ENCODE data around the gene PIP4K2A.
"Not testable (repeated sequence)": the region's sequence is repeated elsewhere in the genome, so short reads cannot be mapped to it uniquely, and the experiment has no call there.

PIP4K2A gene

GRCh38 chr10:22527520-22527919 is 186.9 kb downstream of the PIP4K2A start:
- no peak overlapping the region for H3K9ac ChIP-seq (ENCODE audit: low read depth, low read length, poor library complexity)
- H3K9me3 ChIP-seq (replicated peaks in 1 of 2; ENCODE audit: control insufficient read depth in 2 of 2, insufficient read depth in 1 of 2, low read depth in 1 of 2, low read length in 2 of 2): peaks cover 0 to 7% of the 10 kb centered on the region in 2 donors
- no peaks in the 10 kb centered on the region for H3K79me1 ChIP-seq (ENCODE audit: low read depth, low read length)
- DNase-seq (ENCODE audit: low spot score): no peak
- H3K18ac ChIP-seq (ENCODE audit: low read length): no peak overlapping the region
- no peak overlapping the region for H4K91ac ChIP-seq (ENCODE audit: low read depth, low read length, poor library complexity)
- H3K14ac ChIP-seq (ENCODE audit: low read length): no peak overlapping the region
- no peak overlapping the region for H3K4me3 ChIP-seq (ENCODE audit: low read length in 2 of 2)
- no peaks in the 10 kb centered on the region for H3K27me3 ChIP-seq (ENCODE audit: control insufficient read depth in 3 of 3, insufficient read depth in 3 of 3, low read depth in 1 of 3, low read length in 3 of 3)
- no peak overlapping the region for H3K27ac ChIP-seq (replicated peaks; ENCODE audit: low read length)
- H2AFZ ChIP-seq (ENCODE audit: low read length): no peak overlapping the region
- H2BK120ac ChIP-seq (ENCODE audit: low read depth, low read length): no peak overlapping the region
- no peak overlapping the region for H3K4me2 ChIP-seq (ENCODE audit: insufficient read depth, low read length, poor library complexity, severe bottlenecking)
- H3K4ac ChIP-seq (ENCODE audit: low read length): no peak overlapping the region
- no peak overlapping the region for H3K23ac ChIP-seq (ENCODE audit: low read depth, low read length, poor library complexity)
- H3K4me1 ChIP-seq (ENCODE audit: control insufficient read depth in 2 of 2, insufficient read depth in 1 of 2, low read depth in 1 of 2, low read length in 2 of 2): no peaks in the 10 kb centered on the region
- H3K36me3 ChIP-seq (replicated peaks in 1 of 2; ENCODE audit: control insufficient read depth in 2 of 2, insufficient read depth in 2 of 2, low read length in 2 of 2): no peaks in the 10 kb centered on the region
- no CpG with 5 or more reads among the region's 2 CpGs for WGBS, 2 donors (ENCODE audit: extremely low coverage in 2 of 2, insufficient read length in 2 of 2, insufficient replicate concordance in 1 of 2)
- H2AK5ac ChIP-seq (ENCODE audit: low read depth, low read length): no peak overlapping the region
- H2BK15ac ChIP-seq (ENCODE audit: low read length): no peak overlapping the region
- H4K8ac ChIP-seq (ENCODE audit: low read depth, low read length): no peak overlapping the region
- no peak overlapping the region for H2BK12ac ChIP-seq (ENCODE audit: low read length)
- no peak overlapping the region for H2BK5ac ChIP-seq (ENCODE audit: low read length)

GRCh38 chr10:22524333-22524732 is 190.0 kb downstream of the PIP4K2A start:
- H3K79me1 ChIP-seq (ENCODE audit: low read depth, low read length); H3K4ac ChIP-seq (ENCODE audit: low read length); H2BK15ac ChIP-seq (ENCODE audit: low read length); H3K9me3 ChIP-seq (replicated peaks in 1 of 2; ENCODE audit: control insufficient read depth in 2 of 2, insufficient read depth in 1 of 2, low read depth in 1 of 2, low read length in 2 of 2); H3K14ac ChIP-seq (ENCODE audit: low read length); H4K8ac ChIP-seq (ENCODE audit: low read depth, low read length); H2AK5ac ChIP-seq (ENCODE audit: low read depth, low read length); H2BK5ac ChIP-seq (ENCODE audit: low read length); H2BK120ac ChIP-seq (ENCODE audit: low read depth, low read length); H3K4me1 ChIP-seq (ENCODE audit: control insufficient read depth in 2 of 2, insufficient read depth in 1 of 2, low read depth in 1 of 2, low read length in 2 of 2); DNase-seq (ENCODE audit: low spot score); H3K23ac ChIP-seq (ENCODE audit: low read depth, low read length, poor library complexity); H3K18ac ChIP-seq (ENCODE audit: low read length); H4K91ac ChIP-seq (ENCODE audit: low read depth, low read length, poor library complexity); H2AFZ ChIP-seq (ENCODE audit: low read length); H3K4me2 ChIP-seq (ENCODE audit: insufficient read depth, low read length, poor library complexity, severe bottlenecking); H2BK12ac ChIP-seq (ENCODE audit: low read length); H3K36me3 ChIP-seq (replicated peaks in 1 of 2; ENCODE audit: control insufficient read depth in 2 of 2, insufficient read depth in 2 of 2, low read length in 2 of 2); H3K9ac ChIP-seq (ENCODE audit: low read depth, low read length, poor library complexity); H3K27me3 ChIP-seq (ENCODE audit: control insufficient read depth in 3 of 3, insufficient read depth in 3 of 3, low read depth in 1 of 3, low read length in 3 of 3); H3K4me3 ChIP-seq (ENCODE audit: low read length in 2 of 2); H3K27ac ChIP-seq (replicated peaks; ENCODE audit: low read length): not testable (repeated sequence)

GRCh38 chr10:22520645-22521044 is 193.7 kb downstream of the PIP4K2A start:
- not testable (repeated sequence) for H4K8ac ChIP-seq (ENCODE audit: low read depth, low read length); H2BK5ac ChIP-seq (ENCODE audit: low read length); DNase-seq (ENCODE audit: low spot score); H3K36me3 ChIP-seq (replicated peaks in 1 of 2; ENCODE audit: control insufficient read depth in 2 of 2, insufficient read depth in 2 of 2, low read length in 2 of 2); H3K27ac ChIP-seq (replicated peaks; ENCODE audit: low read length); H2BK120ac ChIP-seq (ENCODE audit: low read depth, low read length); H3K79me1 ChIP-seq (ENCODE audit: low read depth, low read length); H3K4me3 ChIP-seq (ENCODE audit: low read length in 2 of 2); H2AFZ ChIP-seq (ENCODE audit: low read length); H4K91ac ChIP-seq (ENCODE audit: low read depth, low read length, poor library complexity); H2BK15ac ChIP-seq (ENCODE audit: low read length); H3K14ac ChIP-seq (ENCODE audit: low read length); H3K9ac ChIP-seq (ENCODE audit: low read depth, low read length, poor library complexity); H3K4me1 ChIP-seq (ENCODE audit: control insufficient read depth in 2 of 2, insufficient read depth in 1 of 2, low read depth in 1 of 2, low read length in 2 of 2); H3K9me3 ChIP-seq (replicated peaks in 1 of 2; ENCODE audit: control insufficient read depth in 2 of 2, insufficient read depth in 1 of 2, low read depth in 1 of 2, low read length in 2 of 2); H3K23ac ChIP-seq (ENCODE audit: low read depth, low read length, poor library complexity); H2BK12ac ChIP-seq (ENCODE audit: low read length); H2AK5ac ChIP-seq (ENCODE audit: low read depth, low read length); H3K27me3 ChIP-seq (ENCODE audit: control insufficient read depth in 3 of 3, insufficient read depth in 3 of 3, low read depth in 1 of 3, low read length in 3 of 3); H3K4ac ChIP-seq (ENCODE audit: low read length); H3K4me2 ChIP-seq (ENCODE audit: insufficient read depth, low read length, poor library complexity, severe bottlenecking); H3K18ac ChIP-seq (ENCODE audit: low read length)

- H3K4me2 ChIP-seq (ENCODE audit: insufficient read depth, low read length, poor library complexity, severe bottlenecking): no peak overlapping the region
- H3K4ac ChIP-seq (ENCODE audit: low read length): no peak overlapping the region
- peaks cover 5 to 6% of the 10 kb centered on the region in 2 donors for H3K4me1 ChIP-seq (ENCODE audit: control insufficient read depth in 2 of 2, insufficient read depth in 1 of 2, low read depth in 1 of 2, low read length in 2 of 2)
- WGBS, 2 donors (ENCODE audit: extremely low coverage in 2 of 2, insufficient read length in 2 of 2, insufficient replicate concordance in 1 of 2): no CpG with 5 or more reads among the region's 3 CpGs
- H4K8ac ChIP-seq (ENCODE audit: low read depth, low read length): no peak overlapping the region
- no peak overlapping the region for H2AFZ ChIP-seq (ENCODE audit: low read length)
- H3K9me3 ChIP-seq (replicated peaks in 1 of 2; ENCODE audit: control insufficient read depth in 2 of 2, insufficient read depth in 1 of 2, low read depth in 1 of 2, low read length in 2 of 2): peaks cover 0 to 2% of the 10 kb centered on the region in 2 donors
- no peak overlapping the region for H3K18ac ChIP-seq (ENCODE audit: low read length)
- no peak for DNase-seq (ENCODE audit: low spot score)
- H2BK12ac ChIP-seq (ENCODE audit: low read length): no peak overlapping the region
- H3K27me3 ChIP-seq (ENCODE audit: control insufficient read depth in 3 of 3, insufficient read depth in 3 of 3, low read depth in 1 of 3, low read length in 3 of 3): peaks cover 0 to 10% (median 0%) of the 10 kb centered on the region in 3 experiments
- no peak overlapping the region for H3K14ac ChIP-seq (ENCODE audit: low read length)
- no peak overlapping the region for H2BK5ac ChIP-seq (ENCODE audit: low read length)
- no peak overlapping the region for H2BK120ac ChIP-seq (ENCODE audit: low read depth, low read length)
- no peak overlapping the region for H3K27ac ChIP-seq (replicated peaks; ENCODE audit: low read length)
- no peak overlapping the region for H3K23ac ChIP-seq (ENCODE audit: low read depth, low read length, poor library complexity)
- no peak overlapping the region for H4K91ac ChIP-seq (ENCODE audit: low read depth, low read length, poor library complexity)
- no peak overlapping the region for H2BK15ac ChIP-seq (ENCODE audit: low read length)
- H3K36me3 ChIP-seq (replicated peaks in 1 of 2; ENCODE audit: control insufficient read depth in 2 of 2, insufficient read depth in 2 of 2, low read length in 2 of 2): no peaks in the 10 kb centered on the region
- no peak overlapping the region for H2AK5ac ChIP-seq (ENCODE audit: low read depth, low read length)
- H3K9ac ChIP-seq (ENCODE audit: low read depth, low read length, poor library complexity): no peak overlapping the region
- H3K79me1 ChIP-seq (ENCODE audit: low read depth, low read length): no peaks in the 10 kb centered on the region
- no peak overlapping the region for H3K4me3 ChIP-seq (ENCODE audit: low read length in 2 of 2)
These were observed 196.1 kb downstream of the PIP4K2A start for GRCh38 chr10:22518167-22518724.
